ENCODE results near the gene COL11A2. TPM values are rescaled to one million over a fixed set of nuclear protein-coding genes. Genes with fewer than 3 reads are reported as not detected.

The COL11A2 gene
- total and polyA plus RNA-seq, 2 of the 13 experiments (the other 11 are each of a cell fraction or from before 2014, with no cell fraction given), result 0.55 TPM

DNA sequence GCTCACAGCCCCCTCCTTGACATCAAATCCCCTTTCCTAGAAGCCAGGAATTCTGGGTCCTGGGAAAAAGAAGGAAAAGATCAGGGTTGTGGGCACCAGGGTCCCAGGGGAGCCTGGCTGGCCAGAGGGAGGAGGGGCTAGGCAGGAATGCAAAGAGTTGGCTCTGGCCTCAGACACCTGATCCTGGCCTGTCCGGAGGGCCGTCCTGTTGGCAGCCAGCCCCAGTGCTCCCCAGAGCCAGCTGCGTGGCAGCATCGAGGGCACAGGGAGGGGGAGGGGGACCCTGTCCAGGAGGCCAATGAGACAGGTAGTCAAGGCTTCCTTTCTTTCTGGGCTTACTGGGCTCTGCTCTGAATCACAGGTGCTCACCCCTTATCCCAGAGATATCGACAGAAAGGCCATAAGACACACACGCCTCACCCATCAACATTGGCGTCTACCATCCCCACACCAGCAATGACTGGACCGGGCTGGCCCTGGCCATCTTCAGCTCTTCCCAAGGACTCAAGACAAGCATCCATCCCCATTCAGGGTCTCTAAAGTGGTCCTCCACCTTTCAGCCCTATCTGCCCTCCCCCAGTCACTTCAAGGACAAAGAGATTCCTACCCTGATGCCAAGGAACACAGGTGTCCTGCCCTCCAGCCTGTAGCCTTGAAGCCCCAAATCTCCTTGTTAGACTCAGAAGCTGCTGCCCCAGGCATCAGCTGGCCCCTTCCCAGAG is 723 bp downstream of the COL11A2 start (continued):
- TF ChIP-seq, protein P1, sequence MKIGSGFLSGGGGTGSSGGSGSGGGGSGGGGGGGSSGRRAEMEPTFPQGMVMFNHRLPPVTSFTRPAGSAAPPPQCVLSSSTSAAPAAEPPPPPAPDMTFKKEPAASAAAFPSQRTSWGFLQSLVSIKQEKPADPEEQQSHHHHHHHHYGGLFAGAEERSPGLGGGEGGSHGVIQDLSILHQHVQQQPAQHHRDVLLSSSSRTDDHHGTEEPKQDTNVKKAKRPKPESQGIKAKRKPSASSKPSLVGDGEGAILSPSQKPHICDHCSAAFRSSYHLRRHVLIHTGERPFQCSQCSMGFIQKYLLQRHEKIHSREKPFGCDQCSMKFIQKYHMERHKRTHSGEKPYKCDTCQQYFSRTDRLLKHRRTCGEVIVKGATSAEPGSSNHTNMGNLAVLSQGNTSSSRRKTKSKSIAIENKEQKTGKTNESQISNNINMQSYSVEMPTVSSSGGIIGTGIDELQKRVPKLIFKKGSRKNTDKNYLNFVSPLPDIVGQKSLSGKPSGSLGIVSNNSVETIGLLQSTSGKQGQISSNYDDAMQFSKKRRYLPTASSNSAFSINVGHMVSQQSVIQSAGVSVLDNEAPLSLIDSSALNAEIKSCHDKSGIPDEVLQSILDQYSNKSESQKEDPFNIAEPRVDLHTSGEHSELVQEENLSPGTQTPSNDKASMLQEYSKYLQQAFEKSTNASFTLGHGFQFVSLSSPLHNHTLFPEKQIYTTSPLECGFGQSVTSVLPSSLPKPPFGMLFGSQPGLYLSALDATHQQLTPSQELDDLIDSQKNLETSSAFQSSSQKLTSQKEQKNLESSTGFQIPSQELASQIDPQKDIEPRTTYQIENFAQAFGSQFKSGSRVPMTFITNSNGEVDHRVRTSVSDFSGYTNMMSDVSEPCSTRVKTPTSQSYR (CRISPR knock-in tag; IDR thresholded peaks at IDR 0.05; ENCODE audit: borderline replicate concordance), result peak; percentile 64; the same call in 1 of the 2 replicates
- TF ChIP-seq ZNF83 (CRISPR knock-in tag; IDR thresholded peaks at IDR 0.05; ENCODE audit: borderline replicate concordance) (0 out of 2 replicates have a peak, but pooled peaks have one; percentile 16), KAT7 (CRISPR knock-in tag; IDR thresholded peaks at IDR 0.05; ENCODE audit: borderline replicate concordance) (no peak), ZNF768 (CRISPR knock-in tag; IDR thresholded peaks at IDR 0.05) (peak; percentile 23; the same call in 1 of the 2 replicates), MXI1 (IDR thresholded peaks at IDR 0.05; ENCODE audit: borderline replicate concordance, low read depth, low read length) (no peak), HOXD1 (CRISPR knock-in tag; IDR thresholded peaks at IDR 0.05) (no peak), FOXA1 (IDR thresholded peaks at IDR 0.05) (no peak), FOXA1 (CRISPR knock-in tag; IDR thresholded peaks at IDR 0.05) (no peak), SNAI1 (CRISPR knock-in tag; IDR thresholded peaks at IDR 0.05; ENCODE audit: borderline replicate concordance) (no peak), TEAD3 (CRISPR knock-in tag; optimal IDR thresholded peaks at IDR 0.05; ENCODE audit: borderline replicate concordance) (peak; percentile 89), ZNF253 (CRISPR knock-in tag; IDR thresholded peaks at IDR 0.05; ENCODE audit: borderline replicate concordance) (no peak), RFXAP (CRISPR knock-in tag; IDR thresholded peaks at IDR 0.05; ENCODE audit: borderline replicate concordance) (no peak), CREB1 (IDR thresholded peaks at IDR 0.05) (no peak), CREB1 (CRISPR knock-in tag; IDR thresholded peaks at IDR 0.05) (no peak), HNRNPL (IDR thresholded peaks at IDR 0.05; ENCODE audit: low read depth, low read length) (peak; percentile 95), SIX4 (CRISPR knock-in tag; IDR thresholded peaks at IDR 0.05) (0 out of 2 replicates have a peak, but pooled peaks have one; percentile 43), HIVEP1 (CRISPR knock-in tag; IDR thresholded peaks at IDR 0.05) (no peak), ZNF230 (CRISPR knock-in tag; IDR thresholded peaks at IDR 0.05) (0 out of 2 replicates have a peak, but pooled peaks have one; percentile 33), HNRNPK (IDR thresholded peaks at IDR 0.05; ENCODE audit: low read depth, low read length, poor library complexity, severe bottlenecking) (no peak), ZSCAN9 (CRISPR knock-in tag; IDR thresholded peaks at IDR 0.05; ENCODE audit: borderline replicate concordance) (no peak), HOXA5 (CRISPR knock-in tag; IDR thresholded peaks at IDR 0.05) (no peak)
- TF ChIP-seq, protein P2, sequence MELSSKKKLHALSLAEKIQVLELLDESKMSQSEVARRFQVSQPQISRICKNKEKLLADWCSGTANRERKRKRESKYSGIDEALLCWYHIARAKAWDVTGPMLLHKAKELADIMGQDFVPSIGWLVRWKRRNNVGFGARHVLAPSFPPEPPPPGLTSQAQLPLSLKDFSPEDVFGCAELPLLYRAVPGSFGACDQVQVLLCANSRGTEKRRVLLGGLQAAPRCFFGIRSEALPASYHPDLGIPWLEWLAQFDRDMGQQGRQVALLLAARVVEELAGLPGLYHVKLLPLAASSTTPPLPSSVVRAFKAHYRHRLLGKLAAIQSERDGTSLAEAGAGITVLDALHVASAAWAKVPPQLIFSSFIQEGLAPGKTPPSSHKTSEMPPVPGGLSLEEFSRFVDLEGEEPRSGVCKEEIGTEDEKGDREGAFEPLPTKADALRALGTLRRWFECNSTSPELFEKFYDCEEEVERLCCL (CRISPR knock-in tag; IDR thresholded peaks at IDR 0.05; ENCODE audit: borderline replicate concordance), result no peak
- TF ChIP-seq, protein P3, sequence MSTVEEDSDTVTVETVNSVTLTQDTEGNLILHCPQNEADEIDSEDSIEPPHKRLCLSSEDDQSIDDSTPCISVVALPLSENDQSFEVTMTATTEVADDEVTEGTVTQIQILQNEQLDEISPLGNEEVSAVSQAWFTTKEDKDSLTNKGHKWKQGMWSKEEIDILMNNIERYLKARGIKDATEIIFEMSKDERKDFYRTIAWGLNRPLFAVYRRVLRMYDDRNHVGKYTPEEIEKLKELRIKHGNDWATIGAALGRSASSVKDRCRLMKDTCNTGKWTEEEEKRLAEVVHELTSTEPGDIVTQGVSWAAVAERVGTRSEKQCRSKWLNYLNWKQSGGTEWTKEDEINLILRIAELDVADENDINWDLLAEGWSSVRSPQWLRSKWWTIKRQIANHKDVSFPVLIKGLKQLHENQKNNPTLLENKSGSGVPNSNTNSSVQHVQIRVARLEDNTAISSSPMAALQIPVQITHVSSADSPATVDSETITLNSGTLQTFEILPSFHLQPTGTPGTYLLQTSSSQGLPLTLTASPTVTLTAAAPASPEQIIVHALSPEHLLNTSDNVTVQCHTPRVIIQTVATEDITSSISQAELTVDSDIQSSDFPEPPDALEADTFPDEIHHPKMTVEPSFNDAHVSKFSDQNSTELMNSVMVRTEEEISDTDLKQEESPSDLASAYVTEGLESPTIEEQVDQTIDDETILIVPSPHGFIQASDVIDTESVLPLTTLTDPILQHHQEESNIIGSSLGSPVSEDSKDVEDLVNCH (CRISPR knock-in tag; IDR thresholded peaks at IDR 0.05), result no peak
- TF ChIP-seq, protein P4, sequence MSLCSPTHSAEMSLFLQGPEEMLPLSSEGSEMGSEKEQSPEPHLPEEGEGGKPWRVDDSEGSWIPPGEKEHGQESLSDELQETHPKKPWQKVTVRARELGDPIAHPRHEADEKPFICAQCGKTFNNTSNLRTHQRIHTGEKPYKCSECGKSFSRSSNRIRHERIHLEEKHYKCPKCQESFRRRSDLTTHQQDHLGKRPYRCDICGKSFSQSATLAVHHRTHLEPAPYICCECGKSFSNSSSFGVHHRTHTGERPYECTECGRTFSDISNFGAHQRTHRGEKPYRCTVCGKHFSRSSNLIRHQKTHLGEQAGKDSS (CRISPR knock-in tag; IDR thresholded peaks at IDR 0.05; ENCODE audit: borderline replicate concordance, low read depth), result 0 out of 2 replicates have a peak, but pooled peaks have one; percentile 54
